Activated naive CD8-positive, alpha-beta T cell treated with anti-CD3 and anti-CD28 coated beads, Interleukin-2, amount 10 ng/mL, durations not matched to agents 7 days and 5 days (primary cell): ENCODE measurements around the gene NOP9. TPM values are rescaled to one million over a fixed set of nuclear protein-coding genes. Genes with fewer than 3 reads are reported as not detected.

Experiments used
- ATAC-seq: fragments of 150-1000 bp; cut with Tn5 transposase; one replicate; pipeline ENCODE4 v1.10.0; 2021; ENCODE audit warnings: low read depth, moderate library complexity
- POLR2A ChIA-PET: fragments of 350-600 bp; sonication (Branson Sonifier 250); formaldehyde crosslinking; loops from one replicate; lab custom pipeline; 2021; ENCODE audit warnings: antibody characterized with exemption; lab: Charles Lee
- DNase-seq: peaks from one replicate; pipeline ENCODE4 v3.0.0; 2021
- H3K27ac Mint-ChIP-seq: one replicate; pipeline ENCODE4 v1.8.0; 2022; ENCODE audit warnings: mild to moderate bottlenecking, mixed read lengths
- H3K27me3 Mint-ChIP-seq: one replicate; pipeline ENCODE4 v1.8.0; 2022; ENCODE audit warnings: mild to moderate bottlenecking, moderate library complexity, mixed read lengths
- H3K36me3 Mint-ChIP-seq: one replicate; pipeline ENCODE4 v1.8.0; 2021; ENCODE audit warnings: mild to moderate bottlenecking, mixed read lengths
- H3K4me1 Mint-ChIP-seq: one replicate; pipeline ENCODE4 v1.8.0; 2021; ENCODE audit warnings: mixed read lengths
- H3K4me3 Mint-ChIP-seq: one replicate; pipeline ENCODE4 v1.8.0; 2022; ENCODE audit warnings: mild to moderate bottlenecking, moderate library complexity, mixed read lengths
- H3K9me3 Mint-ChIP-seq: one replicate; pipeline ENCODE4 v1.8.0; 2021; ENCODE audit warnings: mixed read lengths
- total RNA-seq, 2 experiments: library from RNA; stranded (reverse); gene quantifications; one replicate each; pipeline ENCODE4 v1.2.3, GENCODE V29; 2021

NOP9 gene
- total RNA-seq, 2 experiments from 2014 or later: 28.7 to 31.1 TPM

- ATAC-seq (no peak), DNase-seq (peak; percentile 46)
- Mint-ChIP-seq H3K4me3 (peak overlapping the region; percentile 82), H3K36me3 (peaks cover 5% of the 10 kb centered on the region), H3K27ac (peak overlapping the region; percentile 77), H3K27me3 (peaks cover 32% of the 10 kb centered on the region), H3K4me1 (peaks cover 51% of the 10 kb centered on the region), H3K9me3 (no peaks in the 10 kb centered on the region)
- POLR2A ChIA-PET: interaction anchor here (0.6 to 6.8 kb wide), 7 partner anchors 18 to 218 kb away, joined by 3 to 135 read pairs (median 9); partner anchors contain the start of genes CBLN3, DCAF11, KHNYN and LTB4R
Measured at GRCh38 chr14:24331731-24332267, 32.1 kb downstream of the NOP9 start.

GRCh38 chr14:24332268-24332993 is 32.8 kb downstream of the NOP9 start:
- Mint-ChIP-seq H3K36me3 (peaks cover 6% of the 10 kb centered on the region), H3K27me3 (peaks cover 32% of the 10 kb centered on the region), H3K9me3 (no peaks in the 10 kb centered on the region), H3K27ac (peak overlapping the region; percentile 77), H3K4me3 (peak overlapping the region; percentile 82), H3K4me1 (peaks cover 46% of the 10 kb centered on the region)
- peak; percentile 76 for DNase-seq
- ATAC-seq: peak; percentile 73
- POLR2A ChIA-PET: interaction anchor here (0.6 to 6.8 kb wide), 10 partner anchors 19 to 218 kb away, joined by 3 to 135 read pairs (median 8); partner anchors contain the start of genes CBLN3, DCAF11, IRF9 and KHNYN

- no peak within 1 kb of the TSS for H3K27ac Mint-ChIP-seq
- H3K27me3 Mint-ChIP-seq: peaks cover 32% of the 10 kb centered on the region
- DNase-seq (peak; percentile 58), ATAC-seq (peak; percentile 19)
- H3K4me1 Mint-ChIP-seq: peaks cover 39% of the 10 kb centered on the region
- no peaks in the 10 kb centered on the region for H3K9me3 Mint-ChIP-seq
- peak within 1 kb of the TSS; percentile 56 for H3K4me3 Mint-ChIP-seq
- POLR2A ChIA-PET: interaction anchor here (1.0 to 6.8 kb wide), 6 partner anchors 23 to 95 kb away, joined by 3 to 135 read pairs (median 9); partner anchors contain the start of genes CBLN3, KHNYN, LTB4R and TINF2
- H3K36me3 Mint-ChIP-seq: peaks cover 14% of the 10 kb centered on the region
Measured at GRCh38 chr14:24334431-24335291, 35.0 kb downstream of the NOP9 start, which contains the start of gene ADCY4. TSS of gene ADCY4 (minus strand) at chr14:24335071. CDS start at chr14:24334652, 419 bp downstream.

- ATAC-seq (no peak), DNase-seq (no peak)
- Mint-ChIP-seq H3K27me3 (peaks cover 28% of the 10 kb centered on the region), H3K27ac (no peak overlapping the region), H3K9me3 (no peaks in the 10 kb centered on the region), H3K4me3 (peak overlapping the region; percentile 42), H3K36me3 (peaks cover 14% of the 10 kb centered on the region), H3K4me1 (peaks cover 36% of the 10 kb centered on the region)
- POLR2A ChIA-PET: interaction anchor here (1.0 to 3.3 kb wide), 5 partner anchors 10 to 100 kb away, joined by 3 to 27 read pairs (median 3); partner anchors contain the start of genes CBLN3, KHNYN and TINF2
Measured at GRCh38 chr14:24335461-24336171, 36.0 kb downstream of the NOP9 start.

GRCh38 chr14:24337144-24337823 is 37.6 kb downstream of the NOP9 start:
- peaks cover 30% of the 10 kb centered on the region for H3K27me3 Mint-ChIP-seq
- DNase-seq (no peak), ATAC-seq (no peak)
- H3K4me1 Mint-ChIP-seq: peaks cover 28% of the 10 kb centered on the region
- H3K27ac Mint-ChIP-seq: no peak overlapping the region
- no peaks in the 10 kb centered on the region for H3K9me3 Mint-ChIP-seq
- POLR2A ChIA-PET: interaction anchor here (0.8 to 3.3 kb wide), 3 partner anchors 40 to 100 kb away, joined by 3 to 27 read pairs (median 3); partner anchors contain the start of genes CBLN3 and KHNYN
- peaks cover 14% of the 10 kb centered on the region for H3K36me3 Mint-ChIP-seq
- H3K4me3 Mint-ChIP-seq: no peak overlapping the region

- Mint-ChIP-seq H3K27me3 (peaks cover 31% of the 10 kb centered on the region), H3K4me3 (no peak overlapping the region), H3K4me1 (peaks cover 24% of the 10 kb centered on the region), H3K36me3 (peaks cover 14% of the 10 kb centered on the region), H3K27ac (no peak overlapping the region), H3K9me3 (no peaks in the 10 kb centered on the region)
- DNase-seq (no peak), ATAC-seq (no peak)
- POLR2A ChIA-PET: interaction anchor here (0.8 to 3.3 kb wide), 4 partner anchors 39 to 100 kb away, joined by 3 to 27 read pairs (median 3); partner anchors contain the start of genes CBLN3 and KHNYN
Measured at GRCh38 chr14:24337824-24338175, 38.1 kb downstream of the NOP9 start.

GRCh38 chr14:24338843-24339242 is 39.2 kb downstream of the NOP9 start:
- H3K27me3 Mint-ChIP-seq: peaks cover 26% of the 10 kb centered on the region
- peak overlapping the region; percentile 94 for H3K4me3 Mint-ChIP-seq
- peak overlapping the region; percentile 61 for H3K27ac Mint-ChIP-seq
- ATAC-seq: no peak
- H3K9me3 Mint-ChIP-seq: no peaks in the 10 kb centered on the region
- POLR2A ChIA-PET: interaction anchor here (1.1 to 4.2 kb wide), 5 partner anchors 12 to 98 kb away, joined by 3 to 53 read pairs (median 4); partner anchors contain the start of genes CBLN3 and KHNYN
- peaks cover 14% of the 10 kb centered on the region for H3K36me3 Mint-ChIP-seq
- H3K4me1 Mint-ChIP-seq: peaks cover 21% of the 10 kb centered on the region
- DNase-seq: peak; percentile 23

- peaks cover 14% of the 10 kb centered on the region for H3K36me3 Mint-ChIP-seq
- H3K9me3 Mint-ChIP-seq: no peaks in the 10 kb centered on the region
- H3K4me3 Mint-ChIP-seq: peak within 1 kb of the TSS; percentile 94
- peak; percentile 93 for ATAC-seq
- POLR2A ChIA-PET: interaction anchor here (0.6 to 4.2 kb wide), 9 partner anchors 13 to 170 kb away, joined by 3 to 53 read pairs (median 4); partner anchors contain the start of genes CBLN3, KHNYN, MDP1 and RABGGTA
- DNase-seq: peak; percentile 76
- peak within 1 kb of the TSS; percentile 90 for H3K27ac Mint-ChIP-seq
- peaks cover 23% of the 10 kb centered on the region for H3K27me3 Mint-ChIP-seq
- peaks cover 18% of the 10 kb centered on the region for H3K4me1 Mint-ChIP-seq
Measured at GRCh38 chr14:24339284-24340151, 39.9 kb downstream of the NOP9 start, which contains the start of gene RIPK3. TSS of gene RIPK3 (minus strand) at chr14:24339991. CDS start at chr14:24339826, 165 bp downstream.

GRCh38 chr14:24340606-24341005 is 41.0 kb downstream of the NOP9 start:
- H3K27me3 Mint-ChIP-seq: peaks cover 17% of the 10 kb centered on the region
- POLR2A ChIA-PET: interaction anchor here (1.6 to 4.2 kb wide), 2 partner anchors 90 to 96 kb away, joined by 8 to 53 read pairs; partner anchors contain the start of genes CBLN3 and KHNYN
- peak overlapping the region; percentile 94 for H3K4me3 Mint-ChIP-seq
- peaks cover 13% of the 10 kb centered on the region for H3K4me1 Mint-ChIP-seq
- no peaks in the 10 kb centered on the region for H3K9me3 Mint-ChIP-seq
- ATAC-seq: no peak
- no peak overlapping the region for H3K27ac Mint-ChIP-seq
- H3K36me3 Mint-ChIP-seq: peaks cover 9% of the 10 kb centered on the region
- DNase-seq: no peak

- H3K36me3 Mint-ChIP-seq: peaks cover 7% of the 10 kb centered on the region
- H3K9me3 Mint-ChIP-seq: no peaks in the 10 kb centered on the region
- ATAC-seq: no peak
- H3K27me3 Mint-ChIP-seq: peaks cover 29% of the 10 kb centered on the region
- DNase-seq: no peak
- no peak overlapping the region for H3K27ac Mint-ChIP-seq
- H3K4me1 Mint-ChIP-seq: peaks cover 13% of the 10 kb centered on the region
- POLR2A ChIA-PET: interaction anchor here (4.2 kb wide), 1 partner anchor 88 kb away, joined by 53 read pairs; the partner anchor contains the start of genes CBLN3 and KHNYN
- no peak overlapping the region for H3K4me3 Mint-ChIP-seq
Measured at GRCh38 chr14:24342889-24343288, 43.2 kb downstream of the NOP9 start.
